HepG2 (cell line): ENCODE data around the gene PLXNA3. TPM values are rescaled to one million over a fixed set of nuclear protein-coding genes. Genes with fewer than 3 reads are reported as not detected.

ENCODE experiments used
- ATAC-seq: fragments of 200-7000 bp; cut with Tn5 transposase; 3 replicates; pipeline ENCODE4 v1.9.1; 2020; ENCODE audit warnings: mild to moderate bottlenecking, moderate library complexity
- BruUV-seq: library from RNA; stranded (reverse); fragments of 400-500 nt; replicated peaks from 2 replicates; lab custom pipeline; 2021; lab: Mats Ljungman, UMichigan
- CTCF ChIA-PET: fragments of 300-600 bp; formaldehyde crosslinking; extraction: SDS; loops from one replicate; lab custom pipeline; 2021; ENCODE audit warnings: low total read pairs, inconsistent platforms, low intra/inter-chr PET ratio; lab: Yijun Ruan, JAX
- POLR2A ChIA-PET: fragments of 350-600 bp; sonication (Branson Sonifier 250); formaldehyde crosslinking; loops from one replicate; lab custom pipeline; 2020; ENCODE audit warnings: antibody characterized with exemption, inconsistent platforms; lab: Yijun Ruan, JAX
- DNase-seq: peaks from one replicate; pipeline ENCODE4 v3.0.0-alpha.2; 2015; ENCODE audit warnings: low spot score
- FAIRE-seq: peaks from 3 replicates; lab custom pipeline; 2011; peaks lifted over from hg19 to GRCh38; lab: Jason Lieb, UNC
- H2AFZ ChIP-seq: one replicate; pipeline ENCODE4 v1.6.1; 2011; ENCODE audit warnings: low read length, inconsistent platforms
- H3K27ac ChIP-seq: fragments of 300-600 bp; 3 replicates; pipeline ENCODE4 v1.8.0; 2011; ENCODE audit warnings: mixed run types, mild to moderate bottlenecking, mixed read lengths, low read length, inconsistent platforms; ENCODE audit not compliant: insufficient read depth; ENCODE audit errors: extremely low read length
- H3K27me3 ChIP-seq, 2 experiments: fragments of 200-600 bp in 1 of 2; 2 replicates in 1 of 2; 3 replicates in 1 of 2; pipeline versions ENCODE4 v1.6.0 to v1.8.0; 2011; ENCODE audit warnings: low read length in 2 of 2, mild to moderate bottlenecking in 2 of 2, moderate library complexity in 2 of 2, inconsistent platforms in 1 of 2; ENCODE audit not compliant: insufficient read depth in 2 of 2, control insufficient read depth in 1 of 2
- H3K36me3 ChIP-seq, 2 experiments: fragments of 200-600 bp in 1 of 2; replicated peaks in 1 of 2; 2 replicates in 1 of 2; 3 replicates in 1 of 2; pipeline versions ENCODE4 v1.5.1 to v1.8.0; 2011; ENCODE audit warnings: low read length in 2 of 2, inconsistent platforms in 1 of 2; ENCODE audit not compliant: insufficient read depth in 2 of 2, control insufficient read depth in 1 of 2
- H3K4me1 ChIP-seq: 2 replicates; pipeline ENCODE4 v1.5.1; 2012; ENCODE audit warnings: low read length, inconsistent platforms; ENCODE audit not compliant: insufficient read depth
- H3K4me2 ChIP-seq: 2 replicates; pipeline ENCODE4 v1.6.0; 2011; ENCODE audit warnings: low read depth, low read length, inconsistent platforms
- H3K4me3 ChIP-seq, 3 experiments: fragments of 200-600 bp in 1 of 3; sonication (generic), shearing (Covaris generic) in 1 of 3; replicated peaks in 1 of 3; 2 replicates each; pipeline ENCODE4 v1.5.1; 2011 to 2016; ENCODE audit warnings: low read length in 3 of 3, inconsistent platforms in 2 of 3, low read depth in 2 of 3, mild to moderate bottlenecking in 2 of 3, control low read depth in 1 of 3, mixed read lengths in 1 of 3; ENCODE audit not compliant: insufficient read depth in 1 of 3
- H3K79me2 ChIP-seq: one replicate; pipeline ENCODE4 v1.6.1; 2011; ENCODE audit warnings: low read length, inconsistent platforms; ENCODE audit not compliant: insufficient read depth
- H3K9ac ChIP-seq: 2 replicates; pipeline ENCODE4 v1.6.0; 2011; ENCODE audit warnings: mild to moderate bottlenecking, low read depth, low read length, inconsistent platforms; ENCODE audit not compliant: insufficient read depth
- H3K9me3 ChIP-seq: 2 replicates; pipeline ENCODE4 v1.5.1; 2012; ENCODE audit warnings: mild to moderate bottlenecking, low read length
- H4K20me1 ChIP-seq: 2 replicates; pipeline ENCODE4 v1.6.0; 2011; ENCODE audit warnings: inconsistent platforms, mild to moderate bottlenecking, low read length, moderate library complexity; ENCODE audit not compliant: insufficient read depth
- AKNA ChIP-seq: sonication (generic); formaldehyde crosslinking; IDR thresholded peaks from 2 replicates; pipeline ENCODE4 v1.4.0; 2020; ENCODE audit warnings: missing genetic modification reagents, borderline replicate concordance
- ARID2 ChIP-seq: sonication (generic); formaldehyde crosslinking; IDR thresholded peaks from 2 replicates; pipeline ENCODE4 v1.8.1; 2022; ENCODE audit warnings: mild to moderate bottlenecking, missing genetic modification reagents, borderline replicate concordance
- CBFB ChIP-seq: sonication (generic); formaldehyde crosslinking; IDR thresholded peaks from 2 replicates; pipeline ENCODE4 v1.4.0; 2020; ENCODE audit warnings: missing genetic modification reagents
- HOMEZ ChIP-seq: IDR thresholded peaks from 2 replicates; pipeline ENCODE4 v1.6.1; 2016; ENCODE audit warnings: low read depth
- MNT ChIP-seq: fragments of 450-650 bp; IDR thresholded peaks from 2 replicates; pipeline ENCODE4 v1.6.1; 2016
- NFE2 ChIP-seq: sonication (generic); formaldehyde crosslinking; IDR thresholded peaks from 2 replicates; pipeline ENCODE4 v1.4.0; 2020; ENCODE audit warnings: missing genetic modification reagents
- NR2F6 ChIP-seq, 2 experiments: IDR thresholded peaks; 2 replicates each; pipeline ENCODE4 v1.6.1; 2016; ENCODE audit warnings: antibody characterized with exemption in 1 of 2, mild to moderate bottlenecking in 1 of 2
- SNRNP70 ChIP-seq: fragments of 200-400 bp; formaldehyde crosslinking; IDR thresholded peaks from 2 replicates; pipeline ENCODE4 v1.6.1; 2017; ENCODE audit warnings: mild to moderate bottlenecking, low read depth, low read length, moderate library complexity
- TEF ChIP-seq: sonication (generic); formaldehyde crosslinking; IDR thresholded peaks from 2 replicates; pipeline ENCODE4 v1.5.0; 2020; ENCODE audit warnings: missing genetic modification reagents
- ZNF235 ChIP-seq: sonication (generic); formaldehyde crosslinking; IDR thresholded peaks from 2 replicates; pipeline ENCODE4 v1.8.1; 2023; ENCODE audit warnings: mild to moderate bottlenecking, missing genetic modification reagents, borderline replicate concordance
- ZNF468 ChIP-seq: sonication (generic); formaldehyde crosslinking; IDR thresholded peaks from 2 replicates; pipeline ENCODE4 v1.8.0; 2022; ENCODE audit warnings: mild to moderate bottlenecking, moderate library complexity, missing genetic modification reagents
- ZNF589 ChIP-seq: sonication (generic); formaldehyde crosslinking; conservative IDR thresholded peaks from 2 replicates; pipeline ENCODE4 v1.8.0; 2022; ENCODE audit warnings: mild to moderate bottlenecking, moderate library complexity, missing genetic modification reagents
- WGBS: methylation state at CpG from one replicate; pipeline ENCODE4 v1.1.6; 2017; ENCODE audit warnings: low lambda C conversion rate; 5-methylcytosine and 5-hydroxymethylcytosine counted together
- in situ Hi-C: cut with HindIII; loops from 2 replicates; pipeline ENCODE4 v1.10.0; 2017; ENCODE audit warnings: low pct_unique_long_range_greater_than_20kb; ENCODE audit not compliant: extremely low pct_ligation_motif_present
- intact Hi-C: fragments of 100-400 bp; cut with micrococcal nuclease; formaldehyde crosslinking; loops from one replicate; pipeline ENCODE4 v1.10.0; 2022; ENCODE audit not compliant: unreplicated experiment
- polyA plus RNA-seq, 8 experiments: library from polyadenylated mRNA; depleted of rRNA in 3 of 8; stranded (reverse) in 7 of 8; unstranded in 1 of 8; fragments of >200 nt; fragmentation: Illumina TruSeq in 4 of 8; extraction: Trizol in 4 of 8; gene quantifications; 2 replicates each; pipeline versions ENCODE4 v1.2.1 to v1.2.3, GENCODE V29; 2011 to 2016; ENCODE audit warnings: low read depth in 4 of 8, missing spikeins in 1 of 8, mixed read lengths in 1 of 8; ENCODE audit not compliant: insufficient read depth in 1 of 8
- total RNA-seq, 5 experiments: library from RNA; depleted of rRNA; stranded (reverse); fragments of >200 nt; fragmentation: Illumina TruSeq; extraction: Trizol; gene quantifications; 2 replicates each; pipeline ENCODE4 v1.2.3, GENCODE V29; 2016; ENCODE audit warnings: low read depth in 1 of 5

Gene PLXNA3
- total and polyA plus RNA-seq, 2 of the 13 experiments (the other 11 are each of a cell fraction or from before 2014, with no cell fraction given) = 5.8 to 20.6 TPM

GRCh38 chrX:154430479-154430878 lies 27.6 kb upstream of the PLXNA3 start:
- Histone ChIP-seq H3K4me3 (no peak overlapping the region), H4K20me1 (no peaks in the 10 kb centered on the region), H3K9ac (no peak overlapping the region), H3K4me2 (peak overlapping the region; percentile 3; the same call in 1 of the 2 replicates), H3K27me3 (no peaks in the 10 kb centered on the region), H3K9me3 (no peaks in the 10 kb centered on the region), H3K36me3 (no peaks in the 10 kb centered on the region; a peak in 2 of 5 replicates), H3K27ac (no peak overlapping the region), H3K4me1 (peaks cover 33% of the 10 kb centered on the region), H2AFZ (no peak overlapping the region), H3K79me2 (peaks cover 15% of the 10 kb centered on the region)
- no peak for DNase-seq
- ChIA-PET CTCF (no interaction called here), POLR2A (interaction anchor here (1.3 to 3.4 kb wide), 2 partner anchors 20 to 32 kb away, joined by 3 to 24 read pairs; partner anchors contain the start of genes RPL10 and TAFAZZIN)
- 86% methylated on average over 6 of the region's 6 CpGs for WGBS
- in situ Hi-C loops (no loop called here), intact Hi-C loops (no loop called here)
- no TSS peak for BruUV-seq
- ATAC-seq = no peak
- TF ChIP-seq TEF (CRISPR knock-in tag) (no peak), SNRNP70 (no peak), NR2F6 (IDR thresholded peaks at IDR 0.05) (no peak), NR2F6 (CRISPR knock-in tag; IDR thresholded peaks at IDR 0.05) (no peak), NFE2 (CRISPR knock-in tag) (no peak), AKNA (CRISPR knock-in tag) (no peak), CBFB (CRISPR knock-in tag) (no peak), ZNF589 (CRISPR knock-in tag) (no peak), ARID2 (CRISPR knock-in tag) (no peak), ZNF468 (CRISPR knock-in tag) (no peak), ZNF235 (CRISPR knock-in tag) (no peak), MNT (no peak), HOMEZ (CRISPR knock-in tag) (no peak)
- no peak for FAIRE-seq
